ENCODE results near the gene ITPR2.
"Not testable (repeated sequence)": the region's sequence is repeated elsewhere in the genome, so short reads cannot be mapped to it uniquely, and the experiment has no call there.

ITPR2 gene

DNA sequence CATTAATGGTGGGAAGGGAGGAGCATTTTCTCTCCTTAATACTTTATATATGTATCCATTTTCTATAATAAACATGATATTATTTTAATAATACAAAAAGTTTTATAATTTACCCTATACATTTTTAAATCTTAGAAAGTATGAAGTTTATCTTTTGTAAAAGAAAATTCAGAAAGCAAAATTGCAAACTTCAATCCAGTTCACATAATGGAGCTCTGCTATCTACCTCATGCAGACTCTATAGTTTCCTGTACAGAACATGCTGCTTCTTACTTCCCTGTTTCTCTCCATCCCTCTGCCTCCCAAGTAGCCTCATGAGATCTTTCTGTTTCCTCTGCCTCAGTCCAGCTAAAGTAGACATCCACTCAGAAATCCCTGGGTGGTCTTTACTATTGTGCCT lies 402.4 kb downstream of the ITPR2 start:
- DNase-seq, result not testable (repeated sequence)

DNA sequence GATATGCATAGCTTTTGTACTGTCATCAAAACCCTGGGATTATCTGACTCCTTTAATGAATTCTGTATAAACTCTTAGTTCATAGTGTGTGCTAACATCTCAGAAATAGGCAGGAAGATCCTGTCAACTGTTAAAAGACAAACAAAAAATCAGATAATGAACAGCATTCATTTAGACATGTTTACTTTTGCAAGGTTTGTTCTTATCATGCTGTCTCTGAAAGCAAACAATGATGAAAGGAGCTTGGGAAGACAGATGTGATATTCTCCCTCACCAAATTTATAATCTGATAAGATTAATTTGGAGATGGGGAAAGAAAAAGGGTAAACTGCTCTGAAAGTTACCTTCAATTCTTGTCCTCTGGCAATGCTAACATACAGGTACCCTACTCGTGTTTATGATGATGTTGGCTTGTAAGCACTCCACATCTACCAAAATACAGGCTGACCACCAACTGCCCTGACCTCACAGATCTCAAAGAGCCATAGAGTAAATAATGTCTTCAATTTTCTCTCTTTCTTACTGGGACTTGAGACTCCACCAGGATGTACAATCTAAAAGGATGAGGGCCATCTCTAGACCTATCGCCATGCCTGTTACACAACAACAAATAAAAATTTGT lies 403.8 kb downstream of the ITPR2 start:
- DNase-seq, result no peak

- DNase-seq, result no peak
These were observed 404.6 kb downstream of the ITPR2 start for GRCh38 chr12:26428420-26428819.

DNA sequence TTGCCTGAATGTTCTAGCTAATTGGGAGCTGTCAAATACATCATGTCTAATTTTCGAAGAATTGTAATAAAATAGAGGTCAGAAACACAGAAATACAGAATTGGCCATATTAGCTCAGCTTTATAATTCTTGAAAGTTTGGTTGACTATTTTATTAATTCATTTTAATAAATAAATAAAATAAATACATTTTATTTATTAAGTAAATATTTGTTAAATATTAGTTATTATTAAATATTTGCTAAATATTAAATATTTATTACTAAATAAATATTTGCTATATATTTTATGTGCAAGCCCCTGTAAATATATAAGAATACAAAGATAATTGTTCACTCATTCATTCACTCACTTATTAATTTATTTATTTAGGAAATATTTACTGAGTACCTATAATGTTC lies 406.3 kb downstream of the ITPR2 start:
- DNase-seq, result no peak

GRCh38 chr12:26425587-26426260 lies 407.3 kb downstream of the ITPR2 start:
- DNase-seq, result no peak

DNA sequence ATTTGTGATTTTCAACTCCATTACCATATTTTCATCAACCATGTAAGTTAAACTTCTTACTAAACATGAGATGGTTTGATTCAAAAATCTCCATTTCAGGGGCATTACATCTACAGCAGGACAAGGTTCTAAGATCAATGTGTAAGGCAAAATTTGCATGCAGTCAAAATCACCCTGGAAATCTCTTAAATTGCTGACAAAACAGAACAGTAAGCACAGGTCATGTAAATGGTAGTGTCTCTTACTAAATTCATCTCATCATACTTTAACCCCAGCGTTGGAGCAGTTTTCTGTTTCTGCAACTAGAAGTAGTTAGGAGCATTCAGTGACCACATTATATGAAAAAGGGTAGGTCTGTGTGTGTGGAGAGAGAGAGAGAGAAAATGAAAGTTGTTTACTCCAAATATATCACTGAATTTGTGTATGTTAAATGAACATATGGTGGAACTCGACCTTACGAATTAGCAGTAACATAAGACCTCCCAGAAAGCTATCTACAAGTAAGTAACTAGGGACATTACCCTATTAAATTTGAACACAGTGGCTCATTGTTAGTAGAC lies 410.1 kb downstream of the ITPR2 start:
- no peak for DNase-seq

DNA sequence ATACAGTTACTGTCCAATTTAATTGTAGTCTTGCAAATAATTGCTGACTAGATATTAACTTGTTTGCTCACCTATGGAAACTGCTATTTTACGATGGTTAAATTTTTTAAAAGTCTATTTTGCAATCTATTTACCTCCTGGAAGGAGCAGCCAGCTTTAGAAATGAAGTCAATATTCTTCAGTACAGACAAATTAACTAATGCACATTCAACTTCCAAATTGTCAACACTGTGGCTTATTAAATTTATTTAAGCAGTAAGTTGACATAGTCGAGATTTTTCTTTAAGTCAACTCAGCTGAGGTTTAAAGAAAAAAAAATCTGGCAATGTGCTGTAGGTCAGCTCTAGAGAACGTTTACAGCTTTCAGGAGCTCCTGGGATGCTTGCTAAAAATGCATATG lies 416.4 kb downstream of the ITPR2 start:
- DNase-seq, result no peak

GRCh38 chr12:26410689-26411088 lies 422.3 kb downstream of the ITPR2 start:
- no peak for DNase-seq

GRCh38 chr12:26406813-26407212 lies 426.2 kb downstream of the ITPR2 start:
- no peak for DNase-seq

GRCh38 chr12:26406391-26406790 lies 426.6 kb downstream of the ITPR2 start:
- DNase-seq, result no peak

GRCh38 chr12:26403601-26404000 lies 429.4 kb downstream of the ITPR2 start:
- no peak for DNase-seq

- no peak for DNase-seq
These were observed 430.3 kb downstream of the ITPR2 start for GRCh38 chr12:26402648-26403047.

GRCh38 chr12:26401874-26402273 lies 431.1 kb downstream of the ITPR2 start:
- DNase-seq, result no peak

DNA sequence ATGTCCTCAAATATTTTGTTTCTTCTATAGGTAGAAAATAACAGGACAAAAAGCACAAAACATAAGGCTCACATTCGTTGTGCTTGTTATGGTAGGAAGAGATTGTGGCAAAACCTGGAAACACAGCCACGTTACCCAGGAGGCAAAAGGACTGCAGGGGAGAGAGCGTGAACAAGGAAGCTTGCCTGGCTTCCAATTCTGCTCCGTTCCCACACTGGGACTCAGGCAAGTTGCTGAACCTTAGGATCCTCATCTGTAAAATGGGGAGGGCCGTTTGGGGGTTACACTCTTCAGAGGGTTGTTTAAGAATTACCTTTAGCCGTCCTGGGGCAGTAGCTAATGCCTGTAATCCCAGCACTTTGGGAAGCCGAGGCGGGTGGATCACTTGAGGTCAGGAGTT lies 432.4 kb downstream of the ITPR2 start:
- no peak for DNase-seq

DNA sequence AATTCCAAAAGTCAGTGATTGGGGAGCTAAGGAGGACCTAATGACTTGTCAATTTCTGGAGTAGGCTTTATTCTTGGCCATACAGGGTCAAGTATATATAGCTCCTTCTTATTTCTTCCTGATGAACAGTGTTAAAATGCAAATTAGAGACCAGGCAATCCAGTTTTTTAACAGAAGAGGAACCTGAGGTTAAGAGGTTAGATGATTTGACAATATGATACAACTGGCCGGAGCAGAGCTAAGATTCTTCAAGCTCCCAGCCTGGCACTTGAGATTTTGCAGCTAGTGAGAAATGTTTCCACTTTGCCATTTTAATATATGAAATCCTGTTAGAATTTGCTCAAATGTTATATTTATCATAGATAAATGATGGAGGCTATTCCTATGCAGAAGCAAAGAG lies 433.6 kb downstream of the ITPR2 start:
- no peak for DNase-seq

DNA sequence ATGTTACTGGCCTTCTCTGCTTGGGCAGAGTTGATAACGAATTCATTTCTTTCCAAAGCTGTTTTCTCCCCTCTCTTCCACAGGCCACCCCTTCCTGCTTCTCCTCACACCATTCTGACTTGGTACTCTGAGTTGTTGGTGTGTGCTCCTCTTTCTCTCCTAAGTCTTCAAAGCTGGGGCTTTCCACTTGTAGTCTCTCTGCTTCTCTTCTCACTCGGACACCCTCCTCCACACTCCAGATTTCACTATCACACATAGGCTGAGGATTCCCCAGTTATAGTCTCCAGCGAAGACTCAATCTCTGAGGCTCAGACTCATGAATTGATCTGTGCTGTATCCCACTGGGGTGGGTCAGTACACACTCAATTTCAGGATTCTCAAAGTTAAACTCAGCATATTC lies 436.6 kb downstream of the ITPR2 start:
- no peak for DNase-seq

GRCh38 chr12:26389343-26389742 lies 443.7 kb downstream of the ITPR2 start:
- no peak for DNase-seq

DNA sequence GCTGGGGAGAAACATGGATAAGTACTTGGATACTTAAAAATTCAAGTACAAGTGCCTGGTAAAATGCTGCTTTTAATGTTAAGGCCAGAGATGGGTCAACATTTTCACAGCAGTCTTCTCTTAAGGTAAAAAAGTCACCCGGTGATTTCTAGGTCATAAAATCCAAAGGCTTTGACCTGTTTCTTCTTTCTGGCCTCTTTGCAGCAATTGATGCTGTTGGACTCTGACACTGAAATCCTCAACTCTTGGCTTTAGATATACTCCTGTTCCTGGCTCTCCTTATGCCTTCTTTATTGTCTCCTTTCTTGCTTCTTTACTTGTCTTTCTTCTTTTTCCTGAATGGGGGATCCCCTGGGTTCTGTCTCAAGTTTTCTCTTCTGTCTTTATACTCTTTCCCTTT lies 448.5 kb downstream of the ITPR2 start:
- DNase-seq, result no peak

DNA sequence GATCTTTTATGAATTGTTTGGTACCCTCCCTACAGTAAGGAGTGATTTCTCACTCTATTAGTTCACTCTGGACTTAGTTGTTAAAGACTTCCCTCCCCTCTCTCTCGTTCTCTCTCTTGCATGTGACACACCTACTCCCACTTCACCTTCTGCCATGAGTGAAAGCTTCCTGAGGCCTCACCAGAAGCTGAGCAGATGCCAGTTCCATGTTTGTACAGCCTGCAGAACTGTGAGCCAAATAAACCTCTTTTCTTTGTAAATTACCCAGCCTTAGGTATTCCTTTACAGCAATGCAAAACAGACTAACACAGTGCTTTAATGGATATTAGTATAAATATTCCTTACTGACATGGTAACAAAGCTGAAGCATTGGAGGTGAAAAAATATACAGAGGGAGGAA lies 450.0 kb downstream of the ITPR2 start:
- no peak for DNase-seq

GRCh38 chr12:26380897-26381296 lies 452.1 kb downstream of the ITPR2 start:
- no peak for DNase-seq

DNA sequence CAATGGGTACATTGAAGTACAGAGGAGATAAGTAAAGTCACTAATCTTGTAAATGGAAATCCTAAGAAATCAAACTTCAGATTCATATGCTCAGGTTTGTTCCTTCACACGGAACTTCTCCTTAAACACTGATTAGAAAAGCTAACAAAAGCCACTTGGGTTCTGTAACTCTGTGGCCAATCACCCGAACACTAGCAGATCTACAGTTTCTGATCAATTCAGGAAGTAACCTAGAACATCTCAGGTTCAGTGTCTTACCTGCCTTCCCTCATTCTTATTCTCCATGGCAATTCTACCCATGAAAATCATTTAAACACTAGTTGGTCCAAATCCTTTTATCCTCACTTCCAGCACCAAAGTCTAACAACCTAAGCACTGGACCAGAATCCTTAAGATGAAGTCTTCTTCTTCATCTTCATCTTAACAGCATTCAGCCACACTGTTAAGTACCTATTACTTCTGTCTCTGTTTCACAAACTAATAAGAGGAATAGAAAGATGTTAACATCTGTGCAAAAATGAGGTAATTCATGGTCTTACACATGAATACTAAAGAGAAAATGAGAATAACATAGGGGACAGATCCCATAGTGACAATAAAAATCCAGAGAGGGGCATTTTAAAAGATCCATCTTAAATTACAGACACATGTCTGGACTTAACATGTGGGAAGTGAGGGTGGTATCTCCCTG lies 453.1 kb downstream of the ITPR2 start:
- DNase-seq, result no peak

- DNase-seq, result no peak
These were observed 454.3 kb downstream of the ITPR2 start for GRCh38 chr12:26378711-26379110.

DNA sequence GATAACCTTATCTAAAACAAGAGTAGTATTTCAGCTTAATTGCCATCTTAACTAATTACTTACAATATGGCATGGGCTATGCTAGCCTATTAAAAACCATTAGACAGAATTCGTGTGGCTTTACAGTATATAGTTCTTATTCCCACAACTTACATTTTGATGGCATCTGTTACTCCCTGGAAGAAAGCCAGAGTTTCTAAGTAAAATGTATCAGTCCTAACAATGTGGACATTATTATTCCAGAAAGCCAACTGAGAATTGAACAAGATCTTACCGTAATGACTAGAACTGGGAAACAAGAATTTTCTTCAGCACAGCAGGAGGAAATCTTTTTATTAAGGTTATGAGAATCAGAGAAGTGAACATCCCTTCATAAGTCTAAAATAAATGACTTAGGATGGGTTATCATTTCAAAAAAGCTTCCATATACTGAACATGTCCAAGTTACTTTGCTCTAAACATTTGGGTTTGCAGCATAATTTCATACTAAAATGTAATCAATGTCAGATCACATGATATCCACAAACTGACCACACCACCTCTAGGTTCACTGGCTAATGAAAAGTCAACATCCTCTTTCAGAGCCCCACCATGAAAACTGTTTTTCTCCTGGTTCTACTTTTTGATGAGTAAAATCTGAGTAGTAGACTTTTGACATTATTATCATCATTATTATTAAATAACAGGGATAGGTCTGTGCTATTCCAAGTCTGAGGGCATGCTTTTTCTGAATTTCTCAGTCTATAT lies 457.9 kb downstream of the ITPR2 start:
- DNase-seq, result no peak
